ENCODE data around the gene ADARB1.

- TF ChIP-seq CTCF (IDR thresholded peaks at IDR 0.05) (no peak), POLR2A (IDR thresholded peaks at IDR 0.05) (no peak), POLR2AphosphoS5 (IDR thresholded peaks at IDR 0.05) (no peak), EP300 (IDR thresholded peaks at IDR 0.05; ENCODE audit: low read depth) (no peak)
Measured at GRCh38 chr21:45270306-45270821, 196.0 kb downstream of the ADARB1 start.

Measured in transverse colon (tissue), 4 donors.